GM12872 (cell line): ENCODE results near the gene NLGN4X.

Experiments used
- TF ChIP-seq, protein P1 (sequence below): IDR thresholded peaks from 3 replicates; pipeline ENCODE4 v1.5.1; 2011; ENCODE audit warnings: low read depth, mild to moderate bottlenecking, low read length, moderate library complexity; ENCODE audit not compliant: insufficient read depth

NLGN4X gene

DNA sequence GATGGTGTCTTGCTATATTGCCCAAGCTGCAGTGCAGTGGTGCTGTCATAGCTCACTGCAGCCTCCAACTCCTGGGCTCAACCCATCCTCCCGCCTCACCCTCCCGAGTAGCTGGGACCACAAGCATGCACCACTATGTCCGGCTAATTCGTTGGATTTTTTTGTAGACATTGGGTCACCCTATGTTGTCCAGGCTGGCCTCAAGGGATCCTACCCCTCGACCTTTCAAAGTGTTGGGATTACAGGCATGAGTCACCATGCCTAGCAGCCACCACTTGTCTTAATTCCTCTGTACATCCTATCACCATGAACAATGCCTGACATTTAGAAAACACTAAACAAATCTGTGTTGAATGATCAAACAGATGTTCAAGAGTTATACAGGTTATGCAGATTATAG, 76.7 kb downstream of the NLGN4X start:
- TF ChIP-seq, protein P1, sequence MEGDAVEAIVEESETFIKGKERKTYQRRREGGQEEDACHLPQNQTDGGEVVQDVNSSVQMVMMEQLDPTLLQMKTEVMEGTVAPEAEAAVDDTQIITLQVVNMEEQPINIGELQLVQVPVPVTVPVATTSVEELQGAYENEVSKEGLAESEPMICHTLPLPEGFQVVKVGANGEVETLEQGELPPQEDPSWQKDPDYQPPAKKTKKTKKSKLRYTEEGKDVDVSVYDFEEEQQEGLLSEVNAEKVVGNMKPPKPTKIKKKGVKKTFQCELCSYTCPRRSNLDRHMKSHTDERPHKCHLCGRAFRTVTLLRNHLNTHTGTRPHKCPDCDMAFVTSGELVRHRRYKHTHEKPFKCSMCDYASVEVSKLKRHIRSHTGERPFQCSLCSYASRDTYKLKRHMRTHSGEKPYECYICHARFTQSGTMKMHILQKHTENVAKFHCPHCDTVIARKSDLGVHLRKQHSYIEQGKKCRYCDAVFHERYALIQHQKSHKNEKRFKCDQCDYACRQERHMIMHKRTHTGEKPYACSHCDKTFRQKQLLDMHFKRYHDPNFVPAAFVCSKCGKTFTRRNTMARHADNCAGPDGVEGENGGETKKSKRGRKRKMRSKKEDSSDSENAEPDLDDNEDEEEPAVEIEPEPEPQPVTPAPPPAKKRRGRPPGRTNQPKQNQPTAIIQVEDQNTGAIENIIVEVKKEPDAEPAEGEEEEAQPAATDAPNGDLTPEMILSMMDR: no peak

DNA sequence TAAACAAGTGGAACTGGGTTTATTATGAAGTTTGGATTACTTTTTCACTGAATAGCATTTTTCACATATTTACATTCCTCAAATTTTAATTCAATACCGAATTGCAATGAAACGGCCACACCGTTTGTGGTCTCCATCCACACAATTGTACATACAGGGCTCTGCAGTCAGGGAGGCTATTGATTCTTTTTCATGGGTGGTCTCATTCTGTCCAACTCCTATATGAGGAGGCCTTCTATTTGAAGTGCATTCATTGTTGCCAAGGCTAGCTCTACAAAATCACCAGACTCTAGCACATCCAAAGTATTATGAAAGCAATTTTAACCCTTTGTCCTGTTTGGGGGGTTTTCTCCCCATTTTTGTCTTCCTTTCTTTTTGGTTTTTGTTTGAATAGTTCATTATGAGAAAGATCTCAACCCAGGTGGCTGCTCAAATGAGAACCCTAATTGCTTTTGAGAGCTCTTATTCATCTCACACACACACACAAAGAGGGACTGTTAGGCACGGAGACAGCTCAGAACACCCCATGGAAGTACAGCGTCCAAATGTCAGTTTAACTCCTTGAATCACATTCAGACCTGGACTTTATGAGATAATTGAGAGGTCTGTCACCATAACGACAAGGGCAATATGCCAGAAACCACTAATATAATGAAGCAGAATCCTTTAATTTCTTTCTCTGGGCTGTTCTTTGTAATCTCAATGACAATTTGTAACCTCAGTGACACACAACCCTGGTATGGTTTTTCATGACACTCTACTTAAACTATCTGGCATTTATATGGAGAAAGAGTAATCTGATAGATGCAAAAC, 79.4 kb downstream of the NLGN4X start:
- TF ChIP-seq, protein P1: no peak

DNA sequence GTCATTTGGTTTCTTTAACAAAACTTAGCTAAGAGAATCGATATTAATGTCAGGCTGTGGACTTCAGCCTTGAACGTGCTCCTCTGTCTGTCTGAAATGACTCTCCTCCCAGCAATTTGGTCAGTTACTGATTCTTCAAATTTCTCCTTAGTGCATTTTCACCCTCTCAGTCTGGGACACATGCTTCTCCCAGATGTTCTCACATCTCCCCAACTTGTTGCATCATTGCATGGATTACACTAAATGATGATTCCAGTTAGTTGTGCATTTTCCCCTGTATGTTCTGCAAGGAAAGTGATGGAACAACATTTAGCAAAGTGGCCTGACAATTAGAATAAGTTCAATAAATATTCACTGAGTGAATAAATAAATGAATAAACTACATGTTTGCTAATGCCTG, 94.4 kb downstream of the NLGN4X start:
- TF ChIP-seq, protein P1: no peak

DNA sequence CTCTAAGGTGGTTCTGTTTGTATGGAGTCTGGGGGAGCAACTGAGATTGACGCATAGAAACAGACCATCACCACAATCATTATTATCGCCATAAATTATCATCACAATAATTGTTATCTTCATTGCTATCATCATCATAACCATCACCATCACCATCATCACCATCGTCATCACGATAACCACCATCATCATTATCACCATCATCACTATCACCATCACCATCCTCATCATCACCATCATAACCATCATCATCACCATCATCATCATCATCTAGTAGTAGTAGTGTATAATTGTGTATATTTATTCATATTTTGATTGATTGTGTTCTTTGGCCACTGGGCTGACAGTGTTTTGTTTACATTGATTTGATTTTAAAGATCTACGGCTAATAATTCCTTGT, 95.7 kb downstream of the NLGN4X start:
- TF ChIP-seq, protein P1: no peak

DNA sequence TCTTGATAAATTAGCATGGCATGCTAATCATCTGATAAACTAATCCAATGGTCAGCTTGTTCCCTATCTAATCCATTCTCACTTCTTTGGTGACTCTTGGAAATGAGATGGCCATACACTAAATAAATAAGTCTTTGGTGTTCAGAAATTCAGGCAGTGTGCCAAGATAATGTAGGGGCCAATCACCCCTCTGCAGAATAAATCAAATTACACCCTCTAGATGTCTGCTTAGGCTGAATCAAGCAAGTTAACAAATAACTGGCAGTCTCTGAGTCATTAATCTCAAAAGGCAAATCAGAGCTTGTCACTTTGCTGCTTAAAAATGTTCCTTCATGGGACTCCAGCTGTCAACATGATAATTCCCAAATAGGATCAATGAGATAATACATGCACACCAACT, 97.4 kb downstream of the NLGN4X start:
- TF ChIP-seq, protein P1: no peak

DNA sequence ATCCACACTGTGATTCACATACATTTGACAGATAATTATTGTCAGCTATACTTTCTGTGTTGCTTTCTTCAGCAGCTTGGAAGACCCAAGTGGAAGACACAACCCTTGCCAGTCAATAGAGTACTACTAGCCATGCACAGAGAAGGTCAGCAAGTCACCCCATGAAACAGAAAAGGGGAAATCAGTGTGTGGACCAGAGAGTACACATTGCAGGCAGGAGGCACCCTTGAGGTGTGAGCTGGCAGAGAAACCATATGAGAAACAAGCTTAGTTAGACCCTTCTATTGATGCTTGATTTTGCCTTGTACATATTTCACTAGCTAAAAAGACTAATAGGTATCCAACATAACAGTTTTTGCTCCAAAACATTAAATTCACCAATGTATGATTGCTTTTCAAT, 99.5 kb downstream of the NLGN4X start:
- TF ChIP-seq, protein P1: no peak

DNA sequence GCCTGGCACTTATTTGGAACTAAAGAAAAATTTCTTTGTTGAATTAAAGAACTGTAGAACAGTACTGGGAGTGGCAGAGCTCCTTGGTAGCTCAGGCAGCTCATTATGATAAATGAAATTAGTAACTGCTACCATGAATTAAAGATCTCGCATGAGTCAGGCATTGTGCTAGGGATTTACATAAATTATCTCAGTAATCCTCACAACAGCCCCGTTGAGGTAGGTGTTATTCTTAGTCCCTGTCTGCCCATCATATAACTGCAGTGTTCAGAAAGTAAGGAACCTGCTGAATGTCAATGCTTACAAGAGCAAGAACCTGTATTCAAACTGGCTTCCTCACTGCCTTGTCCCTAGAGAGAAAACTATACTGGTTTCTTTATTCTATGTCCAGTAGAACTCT, 108.3 kb downstream of the NLGN4X start:
- TF ChIP-seq, protein P1: no peak
